GM23338 (cell line): Measurements from ENCODE around the gene CRYAB. TPM values are rescaled to one million over a fixed set of nuclear protein-coding genes. Genes with fewer than 3 reads are reported as not detected.

Experiments
- ATAC-seq: fragments of 200-7000 bp; cut with Tn5 transposase; 3 replicates; pipeline ENCODE4 v1.9.1; 2020
- DNase-seq: peaks from one replicate; pipeline ENCODE4 v3.0.0-alpha.2; 2015; ENCODE audit warnings: low spot score
- H2AFZ ChIP-seq: fragments of 200-600 bp; sonication (generic); 2 replicates; pipeline ENCODE4 v1.8.0; 2016; ENCODE audit warnings: antibody characterized with exemption, mild to moderate bottlenecking, moderate library complexity
- H3F3A ChIP-seq: fragments of 200-600 bp; sonication (generic); replicated peaks from 2 replicates; pipeline ENCODE4 v1.8.0; 2017; ENCODE audit warnings: antibody characterized with exemption, mixed run types, low read depth
- H3K27ac ChIP-seq: fragments of 200-600 bp; sonication (generic); 2 replicates; pipeline ENCODE4 v1.6.1; 2016; ENCODE audit warnings: low read depth
- H3K27me3 ChIP-seq: fragments of 200-600 bp; sonication (generic); 2 replicates; pipeline ENCODE4 v1.8.0; 2016; ENCODE audit warnings: mild to moderate bottlenecking, mixed run types, moderate library complexity; ENCODE audit not compliant: insufficient read depth
- H3K36me3 ChIP-seq: fragments of 200-600 bp; sonication (generic); 2 replicates; pipeline ENCODE4 v1.8.0; 2016; ENCODE audit warnings: mild to moderate bottlenecking; ENCODE audit not compliant: insufficient read depth
- H3K4me1 ChIP-seq: fragments of 200-600 bp; sonication (generic); 2 replicates; pipeline ENCODE4 v1.8.0; 2016; ENCODE audit warnings: mild to moderate bottlenecking, moderate library complexity; ENCODE audit not compliant: insufficient read depth
- H3K4me2 ChIP-seq: fragments of 200-600 bp; sonication (generic); 2 replicates; pipeline ENCODE4 v1.7.1; 2017; ENCODE audit warnings: mixed run types
- H3K4me3 ChIP-seq: fragments of 200-600 bp; sonication (generic); 2 replicates; pipeline ENCODE4 v1.6.1; 2016; ENCODE audit warnings: mixed run types
- H3K79me2 ChIP-seq: fragments of 200-600 bp; sonication (generic); replicated peaks from 2 replicates; pipeline ENCODE4 v1.8.0; 2017; ENCODE audit warnings: mild to moderate bottlenecking; ENCODE audit not compliant: insufficient read depth
- H3K9me2 ChIP-seq: fragments of 200-600 bp; sonication (generic); 2 replicates; pipeline ENCODE4 v1.8.0; 2017; ENCODE audit not compliant: insufficient read depth
- H4K20me1 ChIP-seq: fragments of 200-600 bp; sonication (generic); replicated peaks from 2 replicates; pipeline ENCODE4 v1.8.0; 2017; ENCODE audit warnings: mild to moderate bottlenecking; ENCODE audit not compliant: insufficient read depth
- H3K27ac Mint-ChIP-seq: 2 replicates; pipeline ENCODE4 v1.8.0; 2020; ENCODE audit warnings: inconsistent platforms, mild to moderate bottlenecking, moderate library complexity, mixed read lengths
- H3K27me3 Mint-ChIP-seq: 3 replicates; pipeline ENCODE4 v1.8.0; 2022; ENCODE audit warnings: low read depth, mild to moderate bottlenecking, moderate library complexity, mixed read lengths, inconsistent platforms; ENCODE audit not compliant: insufficient read depth, poor library complexity
- H3K36me3 Mint-ChIP-seq: 3 replicates; pipeline ENCODE4 v1.8.0; 2021; ENCODE audit warnings: low read depth, mild to moderate bottlenecking, inconsistent platforms, moderate library complexity, mixed read lengths
- H3K4me1 Mint-ChIP-seq: 3 replicates; pipeline ENCODE4 v1.8.0; 2020; ENCODE audit warnings: mild to moderate bottlenecking, inconsistent platforms, mixed read lengths
- H3K4me3 Mint-ChIP-seq: 3 replicates; pipeline ENCODE4 v1.8.0; 2021; ENCODE audit warnings: moderate library complexity, mild to moderate bottlenecking, inconsistent platforms, mixed read lengths
- H3K9me3 Mint-ChIP-seq: 3 replicates; pipeline ENCODE4 v1.8.0; 2020; ENCODE audit warnings: moderate library complexity, mild to moderate bottlenecking, inconsistent platforms, mixed read lengths
- CREB1 ChIP-seq: fragments of 250-450 bp; sonication (Bioruptor Pico); IDR thresholded peaks from 2 replicates; pipeline ENCODE4 v1.5.0; 2020; ENCODE audit warnings: low read depth, mild to moderate bottlenecking, moderate library complexity
- CTCF ChIP-seq, 2 experiments: fragments of 200-600 bp in 1 of 2; sonication (generic) in 1 of 2; conservative IDR thresholded peaks; 2 replicates each; pipeline versions ENCODE4 v1.5.1 to v1.6.1; 2016 to 2017; ENCODE audit warnings: antibody characterized with exemption in 2 of 2, low read depth in 2 of 2, mild to moderate bottlenecking in 2 of 2, moderate library complexity in 1 of 2
- ETS1 ChIP-seq: IDR thresholded peaks from 2 replicates; pipeline ENCODE4 v1.6.1; 2016; ENCODE audit warnings: antibody characterized with exemption
- EZH2 ChIP-seq: fragments of 200-600 bp; sonication (generic); IDR thresholded peaks from one replicate; pipeline ENCODE4 v1.8.0; 2017; ENCODE audit warnings: antibody characterized with exemption, mild to moderate bottlenecking, low read depth; ENCODE audit not compliant: unreplicated experiment
- EZH2phosphoT487 ChIP-seq: fragments of 200-600 bp; sonication (generic); IDR thresholded peaks from one replicate; pipeline ENCODE4 v1.8.1; 2018; ENCODE audit warnings: antibody characterized with exemption; ENCODE audit not compliant: unreplicated experiment
- JUNB ChIP-seq: IDR thresholded peaks from one replicate; pipeline ENCODE4 v1.6.1; 2016; ENCODE audit warnings: antibody characterized with exemption; ENCODE audit not compliant: unreplicated experiment
- NANOG ChIP-seq: IDR thresholded peaks from 2 replicates; pipeline ENCODE4 v1.6.1; 2016; ENCODE audit warnings: antibody characterized with exemption, borderline replicate concordance
- POLR2AphosphoS5 ChIP-seq: IDR thresholded peaks from 2 replicates; pipeline ENCODE4 v1.6.1; 2016; ENCODE audit warnings: antibody characterized with exemption, low read depth
- REST ChIP-seq: IDR thresholded peaks from one replicate; pipeline ENCODE4 v1.6.1; 2018; ENCODE audit warnings: antibody characterized with exemption; ENCODE audit not compliant: unreplicated experiment
- STAT1 ChIP-seq: IDR thresholded peaks from one replicate; pipeline ENCODE4 v1.6.1; 2016; ENCODE audit warnings: antibody characterized with exemption; ENCODE audit not compliant: unreplicated experiment
- ZNF114 ChIP-seq: fragments of 250-450 bp; sonication (Bioruptor Pico); IDR thresholded peaks from 2 replicates; pipeline ENCODE4 v1.5.0; 2020; ENCODE audit warnings: mild to moderate bottlenecking, moderate library complexity
- ZNF331 ChIP-seq: fragments of 250-450 bp; sonication (Bioruptor Pico); IDR thresholded peaks from 2 replicates; pipeline ENCODE4 v1.5.0; 2020; ENCODE audit warnings: low read depth, mild to moderate bottlenecking, moderate library complexity
- ZNF462 ChIP-seq: fragments of 250-450 bp; sonication (Bioruptor Pico); IDR thresholded peaks from 2 replicates; pipeline ENCODE4 v1.5.0; 2020; ENCODE audit warnings: mild to moderate bottlenecking, moderate library complexity
- polyA plus RNA-seq: library from polyadenylated mRNA; unstranded; fragments of >200 nt; fragmentation: Nextera tagmentation; extraction: Ambion mirVana; gene quantifications from 2 replicates; pipeline ENCODE4 v1.2.1, GENCODE V29; 2016
- total RNA-seq: library from RNA; depleted of rRNA; stranded (reverse); fragments of >200 nt; shearing (Covaris generic); gene quantifications from 2 replicates; pipeline ENCODE4 v1.2.3, GENCODE V29; 2014

Gene CRYAB
- total and polyA plus RNA-seq, 2 experiments from 2014 or later = 6.1 to 9.6 TPM

- ATAC-seq (no peak), DNase-seq (no peak)
- Histone ChIP-seq H3K27ac (no peak overlapping the region), H3K4me2 (no peak overlapping the region), H3K27me3 (no peaks in the 10 kb centered on the region), H3K36me3 (no peaks in the 10 kb centered on the region), H3F3A (no peaks in the 10 kb centered on the region), H3K4me3 (no peak overlapping the region), H3K79me2 (0 out of 2 replicates have a peak, but pooled peaks cover 4% of the 10 kb centered on the region), H2AFZ (no peak overlapping the region), H3K9me2 (no peaks in the 10 kb centered on the region), H4K20me1 (no peaks in the 10 kb centered on the region), H3K4me1 (no peaks in the 10 kb centered on the region)
- peaks cover 4% of the 10 kb centered on the region for H3K27me3 Mint-ChIP-seq
- H3K9me3 Mint-ChIP-seq = peaks cover 26% of the 10 kb centered on the region
- no peak overlapping the region for H3K4me3 Mint-ChIP-seq
- H3K4me1 Mint-ChIP-seq = no peaks in the 10 kb centered on the region; the same call in 2 of the 3 replicates
- TF ChIP-seq CREB1 (CRISPR knock-in tag) (no peak), ZNF114 (CRISPR knock-in tag) (no peak), POLR2AphosphoS5 (no peak), EZH2phosphoT487 (no peak), JUNB (no peak), REST (no peak), ETS1 (no peak), STAT1 (no peak), NANOG (no peak), CTCF (conservative IDR thresholded peaks at IDR 0.05; ENCODE audit: low read depth in 2 of 2) (no peak), ZNF462 (CRISPR knock-in tag) (no peak), ZNF331 (no peak), EZH2 (no peak)
- H3K36me3 Mint-ChIP-seq = peaks cover 35% of the 10 kb centered on the region
- H3K27ac Mint-ChIP-seq = no peak overlapping the region
Observed at GRCh38 chr11:111954154-111954553, 42.6 kb upstream of the CRYAB start.
